Endothelial cell of umbilical vein (primary cell): Measurements from ENCODE around the gene RCOR1. TPM values are rescaled to one million over a fixed set of nuclear protein-coding genes. Genes with fewer than 3 reads are reported as not detected.

Experiments
- BruUV-seq: library from RNA; stranded (reverse); fragments of 400-500 nt; replicated peaks from 2 replicates; lab custom pipeline; 2021; lab: Mats Ljungman, UMichigan
- CTCF ChIA-PET: fragments of 300-600, 350-600 bp; sonication (Branson Sonifier 250); formaldehyde crosslinking; loops from one replicate; lab custom pipeline; 2021; ENCODE audit warnings: antibody characterized with exemption, inconsistent platforms; lab: Charles Lee
- POLR2A ChIA-PET: fragments of 300-600, 350-600 bp; sonication (Branson Sonifier 250); formaldehyde crosslinking; loops from one replicate; lab custom pipeline; 2021; ENCODE audit warnings: antibody characterized with exemption, inconsistent platforms; lab: Charles Lee
- DNase-seq: peaks from one replicate; pipeline ENCODE4 v3.0.0-alpha.2; 2011; ENCODE audit warnings: low read depth, low spot score
- FAIRE-seq: peaks from 2 replicates; lab custom pipeline; 2011; peaks lifted over from hg19 to GRCh38; lab: Jason Lieb, UNC
- H2AFZ ChIP-seq: 2 replicates; pipeline ENCODE4 v1.6.0; 2012; ENCODE audit warnings: low read depth, low read length, control low read depth, inconsistent platforms
- H3K27ac ChIP-seq: 2 replicates; pipeline ENCODE4 v1.5.1; 2011; ENCODE audit warnings: low read depth, mild to moderate bottlenecking, control low read depth, low read length, moderate library complexity; ENCODE audit not compliant: insufficient read depth
- H3K27me3 ChIP-seq, 2 experiments: 2 replicates each; pipeline versions ENCODE4 v1.6.0 to v1.6.1; 2011; ENCODE audit warnings: low read length in 2 of 2, mixed read lengths in 1 of 2; ENCODE audit not compliant: control insufficient read depth in 2 of 2, insufficient read depth in 2 of 2
- H3K36me3 ChIP-seq, 2 experiments: 2 replicates in 1 of 2; 3 replicates in 1 of 2; pipeline ENCODE4 v1.5.1; 2011; ENCODE audit warnings: low read length in 2 of 2, mild to moderate bottlenecking in 1 of 2, moderate library complexity in 1 of 2; ENCODE audit not compliant: control insufficient read depth in 2 of 2, insufficient read depth in 2 of 2; ENCODE audit errors: extremely low read depth in 1 of 2
- H3K4me1 ChIP-seq: 3 replicates; pipeline ENCODE4 v1.5.1; 2011; ENCODE audit warnings: mild to moderate bottlenecking, low read length; ENCODE audit not compliant: control insufficient read depth, insufficient read depth; ENCODE audit errors: extremely low read depth
- H3K4me2 ChIP-seq: 2 replicates; pipeline ENCODE4 v1.6.1; 2011; ENCODE audit warnings: low read length, control low read depth, mixed read lengths; ENCODE audit not compliant: insufficient read depth
- H3K4me3 ChIP-seq, 3 experiments: fragments of 200-600 bp in 1 of 3; sonication (generic), shearing (Covaris generic) in 1 of 3; replicated peaks in 1 of 3; 2 replicates each; pipeline ENCODE4 v1.5.1; 2011 to 2016; ENCODE audit warnings: control low read depth in 3 of 3, low read length in 3 of 3, mild to moderate bottlenecking in 2 of 3, inconsistent platforms in 1 of 3, low read depth in 1 of 3, moderate library complexity in 1 of 3; ENCODE audit not compliant: insufficient read depth in 1 of 3
- H3K79me2 ChIP-seq: 2 replicates; pipeline ENCODE4 v1.6.0; 2012; ENCODE audit warnings: low read length, inconsistent platforms; ENCODE audit not compliant: control insufficient read depth, insufficient read depth
- H3K9ac ChIP-seq: replicated peaks from 2 replicates; pipeline ENCODE3; 2011; ENCODE audit warnings: low read length, control low read depth; ENCODE audit not compliant: insufficient read depth; ENCODE audit errors: extremely low read depth
- H3K9me1 ChIP-seq: replicated peaks from 3 replicates; pipeline ENCODE4 v1.6.0; 2011; ENCODE audit warnings: mild to moderate bottlenecking, low read length; ENCODE audit not compliant: control insufficient read depth, insufficient read depth; ENCODE audit errors: extremely low read depth
- H3K9me3 ChIP-seq: replicated peaks from 2 replicates; pipeline ENCODE4 v1.5.1; 2012; ENCODE audit warnings: low read length, inconsistent platforms; ENCODE audit not compliant: control insufficient read depth, insufficient read depth
- H4K20me1 ChIP-seq: replicated peaks from 2 replicates; pipeline ENCODE3; 2011; ENCODE audit warnings: mild to moderate bottlenecking, low read length; ENCODE audit not compliant: control insufficient read depth, insufficient read depth; ENCODE audit errors: extremely low read depth
- EZH2 ChIP-seq: IDR thresholded peaks from 2 replicates; pipeline ENCODE4 v1.6.1; 2012; ENCODE audit warnings: borderline replicate concordance, low read depth, mild to moderate bottlenecking, moderate library complexity, low read length, inconsistent platforms; ENCODE audit not compliant: severe bottlenecking
- FOS ChIP-seq: IDR thresholded peaks from 2 replicates; pipeline ENCODE4 v1.6.1; 2011; ENCODE audit warnings: mild to moderate bottlenecking, low read length, moderate library complexity, borderline replicate concordance; ENCODE audit not compliant: insufficient read depth
- GATA2 ChIP-seq: IDR thresholded peaks from 2 replicates; pipeline ENCODE4 v1.7.0; 2011; ENCODE audit warnings: low read depth, mild to moderate bottlenecking, moderate library complexity, mixed read lengths, low read length; ENCODE audit not compliant: insufficient read length, insufficient read depth
- JUN ChIP-seq: IDR thresholded peaks from 2 replicates; pipeline ENCODE4 v1.6.1; 2011; ENCODE audit warnings: borderline replicate concordance, low read depth; ENCODE audit not compliant: insufficient read length, insufficient read depth
- MYC ChIP-seq: IDR thresholded peaks from one replicate; pipeline ENCODE4 v1.6.1; 2011; ENCODE audit warnings: mild to moderate bottlenecking, low read depth, low read length
- POLR2A ChIP-seq: IDR thresholded peaks from 2 replicates; pipeline ENCODE4 v1.6.1; 2012; ENCODE audit warnings: low read depth, mild to moderate bottlenecking, control low read depth, low read length
- POLR2AphosphoS5 ChIP-seq: IDR thresholded peaks from 2 replicates; pipeline ENCODE4 v1.6.1; 2012; ENCODE audit warnings: low read depth, mild to moderate bottlenecking, control low read depth, low read length, moderate library complexity; ENCODE audit not compliant: insufficient read depth
- dilution Hi-C: fragments of 300-500 bp; cut with MboI; formaldehyde crosslinking; loops from one replicate; pipeline ENCODE4 v1.15.0; 2019; ENCODE audit warnings: low sequenced_read_pairs; ENCODE audit not compliant: extremely low pct_ligation_motif_present
- intact Hi-C: fragments of 100-400 bp; cut with micrococcal nuclease; formaldehyde crosslinking; loops from one replicate; pipeline ENCODE4 v1.10.0; 2022
- polyA plus RNA-seq, 4 experiments: library from polyadenylated mRNA; depleted of rRNA in 3 of 4; stranded (reverse) in 3 of 4; unstranded in 1 of 4; fragments of >200 nt; gene quantifications; 2 replicates each; pipeline versions ENCODE4 v1.2.1 to v1.2.3, GENCODE V29; 2011 to 2012; ENCODE audit warnings: missing spikeins in 1 of 4
- total RNA-seq: library from RNA; stranded (reverse); gene quantifications from 2 replicates; pipeline ENCODE4 v1.2.3, GENCODE V29; 2021
- TF ChIP-seq, protein P1 (sequence below), 2 donors: IDR thresholded peaks; 1 replicate in 1 of 2; 2 replicates in 1 of 2; pipeline ENCODE4 v1.5.1; 2011; ENCODE audit warnings: low read length in 2 of 2, mild to moderate bottlenecking in 2 of 2, moderate library complexity in 2 of 2, control low read depth in 1 of 2, inconsistent platforms in 1 of 2, low read depth in 1 of 2; ENCODE audit not compliant: insufficient read depth in 1 of 2; ENCODE audit errors: extremely low read depth in 1 of 2
- TF ChIP-seq, protein P2 (sequence below): IDR thresholded peaks from 2 replicates; pipeline ENCODE4 v1.6.1; 2011; ENCODE audit not compliant: insufficient read depth, insufficient read length

The RCOR1 gene
- total and polyA plus RNA-seq, 2 donors (not counting 3 experiments of a cell fraction or from before 2014, with no cell fraction given) = 15.6 to 32.2 TPM

GRCh38 chr14:102692334-102692733 lies 99.9 kb downstream of the RCOR1 start:
- H3K9ac ChIP-seq = no peak overlapping the region
- FAIRE-seq (no peak), DNase-seq (peak; percentile 20)
- BruUV-seq = no TSS peak
- H3K4me3 ChIP-seq = no peak overlapping the region
- no peak for TF ChIP-seq POLR2A
- TF ChIP-seq POLR2AphosphoS5 = no peak
- no peak for TF ChIP-seq MYC
- TF ChIP-seq GATA2 = no peak
- H3K4me2 ChIP-seq = no peak overlapping the region
- H4K20me1 ChIP-seq = peaks cover 2% of the 10 kb centered on the region
- dilution Hi-C loops (no loop called here), intact Hi-C loops (loop anchor here (2.0 kb wide), 1 partner anchor 254 kb away; no protein-coding TSS in a partner anchor)
- no peak overlapping the region for H2AFZ ChIP-seq
- no peaks in the 10 kb centered on the region for H3K9me3 ChIP-seq
- ChIA-PET CTCF (interaction anchor here (2.9 to 5.0 kb wide), 3 partner anchors 82 to 253 kb away, joined by 17 to 77 read pairs (median 59); no protein-coding TSS in a partner anchor), POLR2A (no interaction called here)
- H3K9me1 ChIP-seq = no peaks in the 10 kb centered on the region
- no peaks in the 10 kb centered on the region for H3K27me3 ChIP-seq
- peaks cover 5% of the 10 kb centered on the region for H3K4me1 ChIP-seq
- H3K79me2 ChIP-seq = peaks cover 39% of the 10 kb centered on the region
- H3K27ac ChIP-seq = no peak overlapping the region
- no peaks in the 10 kb centered on the region for H3K36me3 ChIP-seq

DNA sequence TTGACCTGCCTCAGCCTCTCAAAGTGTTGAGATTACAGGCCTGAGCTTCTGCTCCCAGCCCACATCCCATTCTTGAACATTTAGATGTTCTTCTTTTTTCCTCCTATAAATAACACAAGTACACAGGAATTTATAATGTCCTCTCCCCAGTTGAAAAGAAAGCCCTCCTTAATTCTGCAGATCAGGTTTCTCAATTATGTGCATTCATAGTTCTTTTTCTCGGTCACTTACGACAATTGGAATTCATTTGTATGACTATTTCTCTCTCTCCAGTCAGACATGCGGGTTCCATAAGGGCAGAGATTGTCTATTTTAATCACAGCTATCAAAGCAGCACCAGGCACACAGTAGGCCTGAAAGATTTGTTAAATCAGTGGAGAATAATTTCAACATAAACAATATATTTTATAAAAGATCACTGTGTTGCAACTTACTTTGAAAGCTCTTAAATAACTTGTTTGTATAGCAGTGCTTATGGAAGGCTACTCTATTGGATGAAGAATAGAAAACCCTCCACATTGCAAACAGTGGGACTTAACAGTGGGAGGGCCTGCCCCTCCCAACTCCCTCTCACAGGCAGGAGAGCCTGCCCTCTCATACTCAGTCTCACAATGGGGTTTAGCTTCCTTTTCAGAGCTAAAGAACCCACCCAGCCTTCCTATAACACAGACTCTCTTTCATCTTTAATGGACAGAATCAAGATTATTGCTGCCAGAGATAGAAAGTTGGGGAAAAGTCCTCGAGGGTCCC lies 100.7 kb downstream of the RCOR1 start:
- FAIRE-seq (no peak), DNase-seq (no peak)
- dilution Hi-C loops (no loop called here), intact Hi-C loops (loop anchor here (2.0 kb wide), 1 partner anchor 254 kb away; no protein-coding TSS in a partner anchor)
- H3K9me1 ChIP-seq = no peaks in the 10 kb centered on the region
- no peak overlapping the region for H3K27ac ChIP-seq
- POLR2A ChIA-PET = no interaction called here
- CTCF ChIA-PET = interaction anchor here (0.7 to 5.0 kb wide), 20 partner anchors 11 to 413 kb away, joined by 3 to 77 read pairs (median 9); partner anchors contain the start of gene AMN
- no peak overlapping the region for H2AFZ ChIP-seq
- no peaks in the 10 kb centered on the region for H3K36me3 ChIP-seq
- H3K4me1 ChIP-seq = peaks cover 8% of the 10 kb centered on the region
- no peak overlapping the region for H3K9ac ChIP-seq
- no peak overlapping the region for H3K4me2 ChIP-seq
- H4K20me1 ChIP-seq = peaks cover 2% of the 10 kb centered on the region
- peaks cover 39% of the 10 kb centered on the region for H3K79me2 ChIP-seq
- TF ChIP-seq, protein P1, sequence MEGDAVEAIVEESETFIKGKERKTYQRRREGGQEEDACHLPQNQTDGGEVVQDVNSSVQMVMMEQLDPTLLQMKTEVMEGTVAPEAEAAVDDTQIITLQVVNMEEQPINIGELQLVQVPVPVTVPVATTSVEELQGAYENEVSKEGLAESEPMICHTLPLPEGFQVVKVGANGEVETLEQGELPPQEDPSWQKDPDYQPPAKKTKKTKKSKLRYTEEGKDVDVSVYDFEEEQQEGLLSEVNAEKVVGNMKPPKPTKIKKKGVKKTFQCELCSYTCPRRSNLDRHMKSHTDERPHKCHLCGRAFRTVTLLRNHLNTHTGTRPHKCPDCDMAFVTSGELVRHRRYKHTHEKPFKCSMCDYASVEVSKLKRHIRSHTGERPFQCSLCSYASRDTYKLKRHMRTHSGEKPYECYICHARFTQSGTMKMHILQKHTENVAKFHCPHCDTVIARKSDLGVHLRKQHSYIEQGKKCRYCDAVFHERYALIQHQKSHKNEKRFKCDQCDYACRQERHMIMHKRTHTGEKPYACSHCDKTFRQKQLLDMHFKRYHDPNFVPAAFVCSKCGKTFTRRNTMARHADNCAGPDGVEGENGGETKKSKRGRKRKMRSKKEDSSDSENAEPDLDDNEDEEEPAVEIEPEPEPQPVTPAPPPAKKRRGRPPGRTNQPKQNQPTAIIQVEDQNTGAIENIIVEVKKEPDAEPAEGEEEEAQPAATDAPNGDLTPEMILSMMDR (IDR thresholded peaks at IDR 0.05; ENCODE audit: extremely low read depth in 1 of 2, insufficient read depth in 1 of 2, low read depth in 1 of 2, low read length in 2 of 2) = no peak
- TF ChIP-seq EZH2 (no peak), JUN (no peak), POLR2AphosphoS5 (no peak), POLR2A (no peak), FOS (no peak), GATA2 (no peak), MYC (no peak)
- TF ChIP-seq, protein P2, sequence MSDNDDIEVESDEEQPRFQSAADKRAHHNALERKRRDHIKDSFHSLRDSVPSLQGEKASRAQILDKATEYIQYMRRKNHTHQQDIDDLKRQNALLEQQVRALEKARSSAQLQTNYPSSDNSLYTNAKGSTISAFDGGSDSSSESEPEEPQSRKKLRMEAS = no peak
- H3K4me3 ChIP-seq = no peak overlapping the region
- no peaks in the 10 kb centered on the region for H3K27me3 ChIP-seq
- no TSS peak for BruUV-seq
- H3K9me3 ChIP-seq = no peaks in the 10 kb centered on the region
